Activated CD4-positive, alpha-beta T cell treated with anti-CD3 and anti-CD28 coated beads, Interleukin-2, Interleukin-6, amounts not matched to agents 100 ng/mL and 50 ng/mL, durations not matched to agents 16 hours and 8 hours (primary cell): ENCODE results near the gene CR1.
"Not testable (repeated sequence)": the region's sequence is repeated elsewhere in the genome, so short reads cannot be mapped to it uniquely, and the experiment has no call there.

Experiments used
- DNase-seq: peaks from one replicate; pipeline ENCODE4 v3.0.0-alpha.2; 2020

The CR1 gene

DNA sequence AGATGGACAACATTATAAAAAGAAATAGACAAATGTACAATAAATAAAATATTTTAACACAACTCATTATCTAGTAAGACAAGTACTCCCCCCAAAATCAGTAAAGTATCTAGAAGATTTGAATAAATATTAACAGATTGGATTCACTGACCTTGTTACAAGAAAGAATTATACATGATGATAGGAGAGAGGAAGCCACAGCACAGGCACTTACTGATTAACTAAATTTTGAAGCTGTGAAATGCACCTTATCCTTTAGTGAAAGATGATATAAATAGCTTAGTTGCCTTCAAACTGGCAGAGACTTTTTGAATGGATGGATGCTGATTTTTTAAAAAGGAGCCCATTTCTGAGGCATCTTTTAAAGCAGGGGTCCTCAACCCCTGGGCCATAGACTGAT lies 8.5 kb downstream of the CR1 start:
- DNase-seq, result no peak

DNA sequence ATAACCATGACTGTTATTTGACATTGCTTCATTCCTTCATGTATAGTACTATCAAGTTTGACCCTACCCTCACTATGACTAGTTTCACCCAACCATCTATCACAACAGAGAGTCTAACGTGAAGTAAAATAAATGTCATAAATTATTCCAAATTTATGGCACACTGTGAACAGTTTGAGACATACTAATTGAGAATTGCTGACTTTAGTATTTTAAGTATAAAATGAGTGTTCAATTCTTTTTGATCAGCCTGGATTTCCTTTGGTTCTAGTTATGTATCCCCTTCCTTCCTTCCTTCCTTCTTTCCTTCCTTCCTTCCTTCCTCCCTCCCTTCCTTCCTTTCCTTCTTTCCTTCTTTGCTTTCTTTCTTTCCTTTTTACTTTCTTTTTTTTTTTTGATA lies 14.5 kb downstream of the CR1 start:
- no peak for DNase-seq

DNA sequence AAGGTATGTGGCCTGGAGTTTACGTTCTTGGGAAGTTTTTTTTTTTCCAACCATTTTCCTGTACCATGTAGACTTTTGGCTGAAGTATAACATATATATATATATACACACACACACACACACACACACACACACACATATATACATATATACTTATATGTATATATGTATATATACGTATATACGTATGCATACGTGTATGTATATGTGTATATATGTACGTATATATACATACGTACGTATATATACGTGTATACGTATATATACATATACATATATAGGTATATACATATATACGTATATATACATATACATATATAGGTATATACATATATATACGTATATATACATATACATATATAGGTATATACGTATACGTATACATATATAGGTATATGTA lies 18.9 kb downstream of the CR1 start:
- DNase-seq, result no peak

DNA sequence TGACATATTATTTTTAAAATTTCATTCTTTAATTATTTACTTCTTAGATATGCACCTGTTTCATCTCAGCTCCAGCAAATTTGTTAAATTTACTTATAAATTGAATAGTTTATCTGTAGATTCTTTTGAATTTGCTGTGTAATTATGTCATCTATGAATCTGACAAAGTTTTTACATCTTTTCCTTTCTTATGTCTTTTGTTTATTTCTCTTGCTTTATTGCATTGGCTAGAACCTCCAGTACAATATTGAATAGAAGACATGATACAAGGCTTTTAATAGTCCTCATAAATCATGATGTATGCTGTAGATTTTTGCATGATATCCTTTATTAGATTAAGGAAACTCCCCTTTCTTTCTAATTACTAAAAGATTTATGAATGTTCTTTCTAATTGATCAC lies 20.8 kb downstream of the CR1 start:
- DNase-seq, result no peak

DNA sequence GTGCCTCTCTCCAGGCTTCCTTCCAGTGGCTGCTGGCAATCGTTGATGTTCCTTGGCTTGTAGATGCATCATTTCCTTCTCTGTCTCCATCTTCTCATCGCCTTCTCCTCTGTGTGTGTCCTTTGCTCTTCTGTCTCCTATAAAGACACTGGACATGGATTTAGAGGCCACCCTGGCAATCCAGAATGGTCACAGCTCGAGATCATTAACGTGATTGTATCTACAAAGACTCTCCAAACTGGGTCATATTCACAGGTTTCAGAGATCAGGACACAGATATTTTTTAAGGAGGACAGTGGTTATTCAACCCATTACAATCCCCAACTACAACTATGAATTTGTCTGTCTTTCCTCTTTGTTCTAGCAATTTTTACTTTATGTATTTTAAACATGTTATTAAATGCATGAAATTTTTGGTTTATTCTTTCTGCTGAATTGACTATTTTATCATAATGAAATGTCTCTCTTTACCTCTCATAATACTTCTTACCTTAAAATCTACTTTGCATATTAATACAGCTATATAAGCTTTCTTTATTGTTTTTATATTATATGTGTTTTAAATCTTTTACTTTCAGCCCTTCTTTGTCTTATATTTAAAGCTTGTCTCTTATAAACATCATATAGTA lies 22.8 kb downstream of the CR1 start:
- DNase-seq, result no peak

DNA sequence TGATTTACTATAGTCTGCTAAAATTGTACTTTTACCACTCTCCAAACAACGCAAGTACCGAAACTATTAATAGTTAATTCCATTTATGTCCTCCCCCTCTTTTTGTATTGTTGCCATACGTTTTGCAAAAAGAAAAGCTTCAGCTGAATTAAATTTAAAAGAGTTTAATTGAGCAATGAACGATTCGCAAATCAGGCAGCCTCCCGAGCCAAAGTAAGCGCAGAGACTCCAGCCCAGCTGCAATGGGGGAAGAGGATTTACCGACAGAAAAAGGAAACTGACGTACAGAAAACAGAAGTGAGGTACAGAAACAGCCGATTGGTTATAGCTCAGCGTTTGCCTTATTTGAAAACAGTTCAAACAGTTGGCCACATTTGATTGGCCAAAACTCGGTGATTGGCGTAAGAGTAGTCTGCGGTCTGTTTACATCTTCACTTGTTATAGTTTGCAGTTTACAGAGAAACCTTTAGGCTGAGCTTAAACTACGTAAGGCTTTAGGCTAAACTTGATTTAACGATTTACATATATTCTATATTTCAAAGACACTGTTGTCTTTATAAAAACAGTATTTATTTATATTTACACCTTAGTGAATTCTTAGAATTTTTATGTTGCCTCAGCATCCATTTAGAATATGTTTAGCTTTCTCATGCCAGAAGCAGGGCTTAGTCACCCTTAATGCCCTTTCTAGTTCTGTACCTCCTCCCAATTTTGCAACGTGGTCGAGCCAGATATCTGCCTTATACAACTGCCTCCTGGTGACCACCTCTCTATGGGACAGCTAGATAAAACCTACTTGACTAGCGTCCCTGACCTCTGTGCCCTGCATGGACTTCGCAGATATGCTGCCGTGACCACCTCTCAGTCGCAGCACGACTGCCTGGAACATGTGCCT lies 23.8 kb downstream of the CR1 start:
- DNase-seq, result no peak

DNA sequence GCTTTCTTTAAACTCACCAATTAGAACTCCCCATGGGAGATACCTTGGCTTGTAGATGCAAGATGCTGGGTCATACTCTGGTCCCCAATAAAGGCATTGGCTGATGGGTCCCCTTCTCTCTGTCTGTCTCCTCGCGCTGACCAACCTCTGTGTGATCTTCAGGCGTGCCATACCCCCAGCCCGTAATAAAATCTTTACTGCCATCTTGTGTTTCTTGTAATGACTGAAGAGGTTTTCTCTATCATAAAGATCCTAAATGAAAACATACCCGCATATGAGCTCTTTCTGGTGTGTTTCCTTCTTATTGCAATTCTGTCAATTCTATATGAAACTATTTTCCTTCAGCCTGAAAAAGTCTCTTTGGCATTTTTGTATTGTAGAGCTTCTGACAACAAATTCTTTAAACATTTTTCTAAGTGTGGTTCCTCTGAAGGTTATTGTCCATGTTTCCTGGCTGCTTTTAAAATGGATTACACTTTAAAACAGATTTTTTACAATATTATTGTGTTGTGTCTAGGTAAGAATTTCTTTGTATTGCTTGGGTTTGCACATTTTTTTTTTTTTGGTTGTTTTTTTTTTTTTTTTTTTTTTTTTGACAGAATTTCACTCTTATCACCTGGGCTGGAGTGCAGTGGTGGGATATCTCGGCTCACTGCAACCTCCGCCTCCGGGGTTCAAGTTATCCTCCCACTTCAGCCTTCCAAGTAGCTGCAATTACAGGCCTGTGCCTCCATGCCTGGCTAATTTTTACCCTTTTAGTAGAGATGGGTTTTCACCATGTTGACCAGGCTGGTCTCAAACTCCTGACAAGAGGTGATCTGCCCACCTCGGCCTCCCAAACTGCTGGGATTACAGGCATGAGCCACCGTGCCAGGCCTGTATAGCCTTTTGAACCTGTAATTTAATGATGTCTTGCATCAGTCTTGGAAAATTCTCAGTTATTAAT lies 24.7 kb downstream of the CR1 start:
- DNase-seq, result not testable (repeated sequence)

DNA sequence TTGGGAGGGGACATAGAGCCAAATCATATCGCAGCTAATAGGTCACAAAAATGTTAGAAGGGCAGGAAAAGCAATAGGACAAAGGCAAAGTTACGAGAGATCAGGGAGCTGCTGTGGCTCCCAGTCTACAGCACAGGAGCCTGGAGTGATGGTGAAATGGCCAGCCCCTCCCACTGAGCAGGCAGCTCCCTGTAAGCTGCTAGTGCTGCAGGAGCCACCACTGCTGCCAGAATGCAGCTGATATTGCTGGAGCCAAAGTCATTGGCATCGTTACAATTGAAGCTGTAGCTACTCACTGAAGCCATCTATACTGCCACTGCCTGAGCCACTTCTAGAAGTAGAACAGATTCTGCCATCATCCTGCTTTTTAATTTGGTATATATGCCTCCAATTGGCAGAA lies 29.3 kb downstream of the CR1 start:
- DNase-seq, result not testable (repeated sequence)

DNA sequence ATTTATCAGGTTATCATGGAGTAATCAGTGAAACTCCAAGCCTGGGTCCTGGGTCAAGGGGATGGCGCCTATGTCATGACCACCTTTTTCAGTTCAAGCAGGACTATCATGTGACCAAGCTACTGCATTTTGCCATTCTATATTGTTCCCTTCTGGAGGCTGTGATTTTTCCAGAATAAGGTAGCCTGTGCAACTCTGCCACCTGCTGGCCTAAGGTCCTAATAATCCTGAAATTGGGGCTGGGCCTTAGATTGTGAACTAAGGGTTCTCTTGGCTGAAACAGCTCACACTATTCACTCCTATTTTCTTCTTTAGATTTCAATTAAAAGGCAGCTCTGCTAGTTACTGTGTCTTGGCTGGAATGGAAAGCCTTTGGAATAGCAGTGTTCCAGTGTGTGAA lies 32.4 kb downstream of the CR1 start:
- DNase-seq, result not testable (repeated sequence)

DNA sequence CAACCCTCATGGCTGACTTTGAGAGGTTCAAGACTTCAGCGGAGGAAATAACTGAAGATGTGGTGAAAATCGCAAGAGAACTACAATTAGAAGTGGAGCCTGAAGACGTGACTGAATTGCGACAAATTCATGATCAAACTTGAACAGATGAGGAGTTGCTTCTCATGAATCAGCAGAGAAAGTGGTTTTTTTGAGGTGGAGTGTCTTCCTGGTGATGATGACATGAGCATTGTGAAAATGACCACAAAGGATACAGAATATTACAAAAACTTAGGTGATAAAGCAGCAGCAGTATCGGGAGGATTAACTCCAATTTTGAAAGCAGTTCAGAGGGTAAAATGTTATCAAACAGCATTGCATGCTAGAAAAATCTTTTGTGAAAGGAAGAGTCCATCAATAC lies 40.3 kb downstream of the CR1 start:
- not testable (repeated sequence) for DNase-seq

DNA sequence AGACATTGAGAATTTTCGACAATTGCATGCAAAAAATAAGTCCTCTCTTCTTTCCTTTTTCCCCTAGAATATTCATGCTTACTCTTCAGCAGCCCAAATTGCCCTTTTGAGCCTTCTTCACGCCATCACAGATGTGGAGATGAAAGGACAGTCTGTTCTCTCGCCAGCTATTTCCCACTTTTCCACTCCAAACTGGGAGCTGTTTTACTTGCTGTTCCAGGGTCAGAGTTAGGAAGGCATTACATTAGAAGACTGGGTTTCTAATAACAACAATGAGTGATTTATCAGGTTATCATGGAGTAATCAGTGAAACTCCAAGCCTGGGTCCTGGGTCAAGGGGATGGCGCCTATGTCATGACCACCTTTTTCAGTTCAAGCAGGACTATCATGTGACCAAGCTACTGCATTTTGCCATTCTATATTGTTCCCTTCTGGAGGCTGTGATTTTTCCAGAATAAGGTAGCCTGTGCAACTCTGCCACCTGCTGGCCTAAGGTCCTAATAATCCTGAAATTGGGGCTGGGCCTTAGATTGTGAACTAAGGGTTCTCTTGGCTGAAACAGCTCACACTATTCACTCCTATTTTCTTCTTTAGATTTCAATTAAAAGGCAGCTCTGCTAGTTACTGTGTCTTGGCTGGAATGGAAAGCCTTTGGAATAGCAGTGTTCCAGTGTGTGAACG lies 50.9 kb downstream of the CR1 start:
- not testable (repeated sequence) for DNase-seq

DNA sequence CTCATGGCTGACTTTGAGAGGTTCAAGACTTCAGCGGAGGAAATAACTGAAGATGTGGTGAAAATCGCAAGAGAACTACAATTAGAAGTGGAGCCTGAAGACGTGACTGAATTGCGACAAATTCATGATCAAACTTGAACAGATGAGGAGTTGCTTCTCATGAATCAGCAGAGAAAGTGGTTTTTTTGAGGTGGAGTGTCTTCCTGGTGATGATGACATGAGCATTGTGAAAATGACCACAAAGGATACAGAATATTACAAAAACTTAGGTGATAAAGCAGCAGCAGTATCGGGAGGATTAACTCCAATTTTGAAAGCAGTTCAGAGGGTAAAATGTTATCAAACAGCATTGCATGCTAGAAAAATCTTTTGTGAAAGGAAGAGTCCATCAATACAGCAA lies 58.9 kb downstream of the CR1 start:
- not testable (repeated sequence) for DNase-seq

DNA sequence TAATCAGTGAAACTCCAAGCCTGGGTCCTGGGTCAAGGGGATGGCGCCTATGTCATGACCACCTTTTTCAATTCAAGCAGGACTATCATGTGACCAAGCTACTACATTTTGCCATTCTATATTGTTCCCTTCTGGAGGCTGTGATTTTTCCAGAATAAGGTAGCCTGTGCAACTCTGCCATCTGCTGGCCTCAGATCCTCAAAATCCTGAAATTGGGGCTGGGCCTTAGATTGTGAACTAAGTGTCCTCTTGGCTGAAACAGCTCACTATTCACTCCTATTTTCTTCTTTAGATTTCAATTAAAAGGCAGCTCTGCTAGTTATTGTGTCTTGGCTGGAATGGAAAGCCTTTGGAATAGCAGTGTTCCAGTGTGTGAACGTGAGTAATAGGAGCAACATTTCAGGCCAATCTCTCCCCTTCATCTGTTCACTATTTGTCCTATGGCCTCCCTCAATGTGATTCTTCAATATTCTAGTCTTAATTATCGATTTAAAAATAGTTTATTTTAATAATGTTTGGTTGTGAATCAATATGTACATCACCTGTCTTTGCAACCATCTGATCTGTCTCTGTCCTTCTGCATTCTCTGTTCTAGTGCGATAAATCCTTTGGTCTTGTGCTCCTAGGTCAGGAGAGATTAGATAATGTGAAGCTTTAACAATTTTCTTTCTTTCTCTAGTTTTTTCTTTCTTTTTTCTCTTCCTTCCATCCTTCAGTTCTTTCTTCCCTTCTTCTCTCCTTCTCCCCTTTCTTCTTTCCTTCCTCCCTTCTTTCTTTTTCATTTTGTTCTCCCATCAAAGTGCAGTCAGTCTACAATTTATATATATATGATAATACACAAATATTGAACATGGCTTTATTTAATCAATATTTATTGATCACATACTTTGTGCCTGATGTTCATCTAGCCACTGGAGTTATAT lies 69.8 kb downstream of the CR1 start:
- DNase-seq, result peak; percentile 9

DNA sequence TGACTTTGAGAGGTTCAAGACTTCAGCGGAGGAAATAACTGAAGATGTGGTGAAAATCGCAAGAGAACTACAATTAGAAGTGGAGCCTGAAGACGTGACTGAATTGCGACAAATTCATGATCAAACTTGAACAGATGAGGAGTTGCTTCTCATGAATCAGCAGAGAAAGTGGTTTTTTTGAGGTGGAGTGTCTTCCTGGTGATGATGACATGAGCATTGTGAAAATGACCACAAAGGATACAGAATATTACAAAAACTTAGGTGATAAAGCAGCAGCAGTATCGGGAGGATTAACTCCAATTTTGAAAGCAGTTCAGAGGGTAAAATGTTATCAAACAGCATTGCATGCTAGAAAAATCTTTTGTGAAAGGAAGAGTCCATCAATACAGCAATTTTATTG lies 76.0 kb downstream of the CR1 start:
- not testable (repeated sequence) for DNase-seq

DNA sequence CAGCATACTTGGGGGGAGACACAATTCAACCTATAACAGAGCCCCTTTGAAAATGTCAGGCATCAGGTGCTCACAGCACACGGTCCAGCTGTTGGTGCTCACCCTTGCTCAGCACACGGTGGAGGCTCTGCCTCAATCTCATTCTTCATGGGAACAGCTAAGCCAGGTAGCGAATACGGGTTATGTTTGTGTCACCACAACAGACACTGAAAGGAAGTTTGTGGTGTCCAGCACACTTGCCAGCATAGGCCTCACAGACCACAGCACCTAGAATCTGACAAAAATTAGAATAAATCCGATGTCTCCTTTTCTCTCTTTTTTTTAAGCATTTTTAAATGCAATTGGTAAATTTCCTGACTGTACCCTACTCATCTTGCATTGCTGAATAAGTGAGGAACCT lies 77.1 kb downstream of the CR1 start:
- not testable (repeated sequence) for DNase-seq

DNA sequence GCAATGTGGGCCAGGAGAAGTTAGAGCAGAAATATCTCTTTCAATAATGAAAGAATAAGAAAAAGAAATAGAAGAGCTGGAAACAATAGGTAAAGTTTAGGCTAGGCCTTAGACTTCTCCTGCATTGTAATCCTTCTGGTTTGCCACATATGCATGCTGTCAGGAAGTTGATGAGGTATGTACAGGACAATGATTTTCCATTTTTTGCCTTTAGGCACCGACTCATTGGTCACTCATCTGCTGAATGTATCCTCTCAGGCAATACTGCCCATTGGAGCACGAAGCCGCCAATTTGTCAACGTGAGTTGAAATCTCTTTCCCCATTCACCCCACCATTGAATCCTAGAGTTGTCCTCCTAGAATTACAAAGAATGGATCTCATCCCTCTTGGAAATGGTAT lies 79.4 kb downstream of the CR1 start:
- not testable (repeated sequence) for DNase-seq

DNA sequence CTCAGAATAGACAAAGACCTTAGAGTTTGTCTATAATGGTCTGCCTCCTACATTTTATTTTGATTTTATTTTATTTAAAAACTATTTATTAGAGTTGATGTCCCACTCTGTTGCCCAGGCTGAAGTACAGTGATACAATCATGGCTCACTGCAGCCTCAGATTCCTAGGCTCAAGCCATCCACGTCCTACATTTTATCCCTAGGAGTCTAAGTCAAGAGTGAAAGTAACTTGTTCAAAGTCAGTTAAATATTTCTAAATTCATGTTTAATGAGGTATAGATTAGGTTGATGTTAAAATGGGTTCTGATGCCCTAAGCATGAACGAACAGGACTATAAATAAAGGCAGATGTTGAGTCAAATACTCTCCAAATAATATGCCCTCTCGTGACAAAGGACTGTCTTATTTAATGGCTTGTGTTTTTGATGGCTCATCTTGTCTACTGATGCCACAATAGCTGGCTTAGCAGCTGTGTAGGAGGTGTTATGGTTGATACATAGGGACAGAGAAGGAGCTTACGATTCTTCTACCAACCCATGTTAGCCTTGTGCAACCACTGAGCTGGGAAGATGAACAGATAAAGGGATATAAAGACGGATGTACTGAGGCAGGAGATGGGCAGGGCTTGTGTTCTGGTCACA lies 83.0 kb downstream of the CR1 start:
- DNase-seq, result no peak

DNA sequence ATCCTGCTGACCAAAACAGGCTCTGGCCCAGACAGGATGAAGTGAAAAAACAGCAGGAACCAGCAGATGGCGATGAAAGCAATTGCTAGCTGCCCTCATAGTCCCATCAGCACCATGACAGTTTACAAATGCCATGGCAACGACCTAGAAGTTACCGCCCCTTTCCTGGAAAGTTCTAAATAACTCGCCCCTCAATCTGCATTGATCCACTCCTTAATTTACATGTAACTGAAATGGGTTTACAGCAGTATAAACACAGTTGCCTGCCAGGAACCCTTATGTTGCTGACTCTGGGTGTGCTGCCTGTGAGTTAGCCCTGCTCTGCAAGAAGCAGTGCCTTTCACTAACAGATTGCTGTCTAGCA lies 83.5 kb downstream of the CR1 start:
- peak; percentile 54 for DNase-seq

DNA sequence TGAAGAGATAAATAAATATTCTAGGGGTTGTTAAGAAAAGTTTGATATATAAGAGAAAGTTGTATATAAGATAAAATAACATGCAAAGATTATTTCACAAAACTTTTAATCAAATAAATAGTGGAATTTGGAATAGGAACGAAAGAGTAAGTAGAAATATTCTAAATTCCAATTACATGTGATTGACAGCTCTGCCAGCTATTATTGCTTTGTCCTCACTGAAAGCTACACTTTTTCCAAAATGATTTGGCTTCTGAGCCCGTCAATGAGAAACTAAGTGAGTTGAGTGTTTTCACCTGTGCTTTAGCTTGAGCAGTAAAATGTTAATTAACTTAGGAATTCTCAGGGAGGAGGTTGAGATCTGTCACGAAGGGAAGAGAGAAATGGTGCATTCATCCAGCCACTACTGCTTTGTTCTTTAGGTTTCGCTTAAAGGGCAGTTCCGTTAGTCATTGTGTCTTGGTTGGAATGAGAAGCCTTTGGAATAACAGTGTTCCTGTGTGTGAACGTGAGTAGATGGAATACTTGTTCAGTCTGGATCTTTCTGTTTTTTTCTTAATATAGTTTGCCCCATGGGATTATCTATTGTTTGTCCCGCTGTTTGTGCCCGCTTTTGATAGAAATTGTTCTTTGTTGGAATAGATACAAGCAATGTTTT lies 85.7 kb downstream of the CR1 start:
- DNase-seq, result no peak

DNA sequence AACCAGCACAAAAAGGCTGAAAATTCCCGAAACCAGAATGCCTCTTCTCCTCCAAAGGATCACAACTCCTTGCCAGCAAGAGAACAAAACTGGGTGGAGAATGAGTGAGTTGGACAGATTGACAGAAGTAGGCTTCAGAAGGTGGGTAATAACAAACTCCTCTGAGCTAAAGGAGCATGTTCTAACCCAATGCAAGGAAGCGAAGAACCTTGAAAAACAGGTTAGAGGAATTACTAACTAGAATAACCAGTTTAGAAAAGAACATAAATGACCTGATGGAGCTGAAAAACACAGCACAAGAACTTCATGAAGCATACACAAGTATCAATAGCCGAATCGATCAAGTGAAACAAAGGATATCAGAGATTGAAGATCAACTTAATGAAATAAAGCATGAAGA lies 93.5 kb downstream of the CR1 start:
- not testable (repeated sequence) for DNase-seq

DNA sequence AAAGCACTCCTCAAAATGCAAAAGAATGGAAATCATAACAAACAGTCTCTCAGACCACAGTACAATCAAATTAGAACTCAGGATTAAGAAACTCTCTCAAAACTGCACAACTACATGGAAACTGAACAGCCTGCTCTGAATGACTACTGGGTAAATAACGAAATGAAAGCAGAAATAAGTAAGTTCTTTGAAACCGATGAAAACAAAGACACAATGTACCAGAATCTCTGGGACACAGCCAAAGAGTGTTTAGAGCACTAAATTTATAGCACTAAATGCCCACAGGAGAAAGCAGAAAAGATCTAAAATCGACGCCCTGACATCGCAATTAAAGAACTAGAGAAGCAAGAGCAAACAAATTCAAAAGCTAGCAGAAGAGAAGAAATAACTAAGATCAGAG lies 95.2 kb downstream of the CR1 start:
- not testable (repeated sequence) for DNase-seq
